Vagina (tissue), 2 donors: ENCODE data around the gene TSN.

ENCODE experiments used
- CTCF ChIP-seq, 3 experiments: fragments of 450-650 bp in 2 of 3; fragments of 200-600 bp in 1 of 3; sonication (generic) in 1 of 3; IDR thresholded peaks; one replicate each; pipeline ENCODE4 v1.5.1; 2017 to 2019; ENCODE audit warnings: antibody characterized with exemption in 3 of 3, mild to moderate bottlenecking in 2 of 3, moderate library complexity in 2 of 3
- POLR2A ChIP-seq, 2 donors: fragments of 450-650 bp; IDR thresholded peaks; one replicate each; pipeline ENCODE4 v1.6.1; 2017; ENCODE audit warnings: antibody characterized with exemption in 2 of 2, mild to moderate bottlenecking in 2 of 2, moderate library complexity in 2 of 2

GRCh38 chr2:121707920-121708361 lies 47.5 kb upstream of the TSN start:
- TF ChIP-seq POLR2A (IDR thresholded peaks at IDR 0.05) (no peak), CTCF (IDR thresholded peaks at IDR 0.05) (no peak)
